Measurements from ENCODE around the gene MRTFA.
A peak's percentile ranks its signal among the peaks of the same experiment; 100 is the strongest.
"Not testable (repeated sequence)": the region's sequence is repeated elsewhere in the genome, so short reads cannot be mapped to it uniquely, and the experiment has no call there.

The MRTFA gene

GRCh38 chr22:40594924-40595323 is 41.6 kb downstream of the MRTFA start:
- H3K4me1 Mint-ChIP-seq (ENCODE audit: low read depth in 2 of 2), result peaks cover 20 to 32% of the 10 kb centered on the region in 2 donors

GRCh38 chr22:40594346-40594745 is 42.2 kb downstream of the MRTFA start:
- peaks cover 8% of the 10 kb centered on the region for H3K36me3 Mint-ChIP-seq (ENCODE audit: insufficient read depth)
- H3K9me3 Mint-ChIP-seq, result no peaks in the 10 kb centered on the region
- ATAC-seq (replicated peaks), result no peak
- peaks cover 20 to 27% of the 10 kb centered on the region in 2 donors for H3K4me1 Mint-ChIP-seq (ENCODE audit: low read depth in 2 of 2)
- H3K4me3 Mint-ChIP-seq, result no peak overlapping the region
- H3K27ac Mint-ChIP-seq, result peak overlapping the region in 1 of 2 donors; percentile 2
- no peaks in the 10 kb centered on the region for H3K27me3 Mint-ChIP-seq
- no peak for DNase-seq

More at GRCh38 chr22:40594924-40595323, 41.6 kb downstream of the MRTFA start:
- Mint-ChIP-seq H3K27ac (no peak overlapping the region), H3K27me3 (no peaks in the 10 kb centered on the region), H3K9me3 (no peaks in the 10 kb centered on the region), H3K36me3 (ENCODE audit: insufficient read depth) (peaks cover 8% of the 10 kb centered on the region), H3K4me3 (no peak overlapping the region)
- DNase-seq, result no peak
- ATAC-seq (replicated peaks), result no peak

- H3K4me3 Mint-ChIP-seq, result no peak overlapping the region
- H3K27me3 Mint-ChIP-seq, result no peaks in the 10 kb centered on the region
- H3K36me3 Mint-ChIP-seq (ENCODE audit: insufficient read depth), result peaks cover 8% of the 10 kb centered on the region
- ATAC-seq (replicated peaks), result no peak
- no peak for DNase-seq
- peaks cover 20 to 27% of the 10 kb centered on the region in 2 donors for H3K4me1 Mint-ChIP-seq (ENCODE audit: low read depth in 2 of 2)
- peak overlapping the region in 1 of 2 donors; percentile 49 for H3K27ac Mint-ChIP-seq
- H3K9me3 Mint-ChIP-seq, result no peaks in the 10 kb centered on the region
These were observed 42.9 kb downstream of the MRTFA start for GRCh38 chr22:40593460-40594273.

GRCh38 chr22:40592352-40593113 is 44.0 kb downstream of the MRTFA start:
- ATAC-seq (replicated peaks) (no peak), DNase-seq (no peak)
- H3K36me3 Mint-ChIP-seq (ENCODE audit: insufficient read depth), result peaks cover 8% of the 10 kb centered on the region
- no peaks in the 10 kb centered on the region for H3K9me3 Mint-ChIP-seq
- no peaks in the 10 kb centered on the region for H3K27me3 Mint-ChIP-seq
- H3K4me1 Mint-ChIP-seq (ENCODE audit: low read depth in 2 of 2), result peaks cover 20 to 27% of the 10 kb centered on the region in 2 donors
- H3K4me3 Mint-ChIP-seq, result no peak overlapping the region
- H3K27ac Mint-ChIP-seq, result peak overlapping the region in 1 of 2 donors; percentile 49

- Mint-ChIP-seq H3K4me1 (ENCODE audit: low read depth in 2 of 2) (peaks cover 13 to 20% of the 10 kb centered on the region in 2 donors), H3K27me3 (no peaks in the 10 kb centered on the region), H3K36me3 (ENCODE audit: insufficient read depth) (peaks cover 14% of the 10 kb centered on the region), H3K27ac (no peak overlapping the region), H3K9me3 (no peaks in the 10 kb centered on the region), H3K4me3 (no peak overlapping the region)
- DNase-seq (no peak), ATAC-seq (replicated peaks) (no peak)
These were observed 47.8 kb downstream of the MRTFA start for GRCh38 chr22:40588726-40589125.

- Mint-ChIP-seq H3K27me3 (no peaks in the 10 kb centered on the region), H3K27ac (no peak overlapping the region), H3K4me3 (no peak overlapping the region), H3K4me1 (ENCODE audit: low read depth in 2 of 2) (peaks cover 7 to 13% of the 10 kb centered on the region in 2 donors), H3K36me3 (ENCODE audit: insufficient read depth) (peaks cover 17% of the 10 kb centered on the region), H3K9me3 (no peaks in the 10 kb centered on the region)
- DNase-seq (no peak), ATAC-seq (replicated peaks) (no peak)
These were observed 49.7 kb downstream of the MRTFA start for GRCh38 chr22:40586781-40587180.

GRCh38 chr22:40585310-40585751 is 51.2 kb downstream of the MRTFA start:
- H3K36me3 Mint-ChIP-seq (ENCODE audit: insufficient read depth), result peaks cover 17% of the 10 kb centered on the region
- H3K4me3 Mint-ChIP-seq, result no peak overlapping the region
- ATAC-seq (replicated peaks) (no peak), DNase-seq (no peak)
- peaks cover 5 to 20% of the 10 kb centered on the region in 2 donors for H3K4me1 Mint-ChIP-seq (ENCODE audit: low read depth in 2 of 2)
- H3K27me3 Mint-ChIP-seq, result no peaks in the 10 kb centered on the region
- no peaks in the 10 kb centered on the region for H3K9me3 Mint-ChIP-seq
- peak overlapping the region in 1 of 2 donors; percentile 12 for H3K27ac Mint-ChIP-seq

- not testable (repeated sequence) for ATAC-seq (replicated peaks); H3K9me3 Mint-ChIP-seq; DNase-seq; H3K4me3 Mint-ChIP-seq; H3K27me3 Mint-ChIP-seq
- H3K27ac Mint-ChIP-seq, result peak overlapping the region in 1 of 2 donors; percentile 12
- H3K4me1 Mint-ChIP-seq (ENCODE audit: low read depth in 2 of 2), result peaks cover 5 to 20% of the 10 kb centered on the region in 2 donors
- H3K36me3 Mint-ChIP-seq (ENCODE audit: insufficient read depth), result peaks cover 17% of the 10 kb centered on the region
These were observed 51.8 kb downstream of the MRTFA start for GRCh38 chr22:40584766-40585165.

- no peak for DNase-seq
- Mint-ChIP-seq H3K36me3 (ENCODE audit: insufficient read depth) (peaks cover 20% of the 10 kb centered on the region), H3K27ac (peak overlapping the region in 1 of 2 donors; percentile 81), H3K9me3 (no peaks in the 10 kb centered on the region), H3K4me3 (no peak overlapping the region), H3K4me1 (ENCODE audit: low read depth in 2 of 2) (peaks cover 5 to 20% of the 10 kb centered on the region in 2 donors), H3K27me3 (no peaks in the 10 kb centered on the region)
- no peak for ATAC-seq (replicated peaks)
These were observed 53.3 kb downstream of the MRTFA start for GRCh38 chr22:40583053-40583741.

- ATAC-seq (replicated peaks) (no peak), DNase-seq (no peak)
- Mint-ChIP-seq H3K4me1 (ENCODE audit: low read depth in 2 of 2) (peaks cover 5 to 20% of the 10 kb centered on the region in 2 donors), H3K27me3 (no peaks in the 10 kb centered on the region), H3K4me3 (no peak overlapping the region), H3K27ac (no peak overlapping the region), H3K9me3 (no peaks in the 10 kb centered on the region), H3K36me3 (ENCODE audit: insufficient read depth) (peaks cover 18% of the 10 kb centered on the region)
These were observed 54.5 kb downstream of the MRTFA start for GRCh38 chr22:40582063-40582462.

- DNase-seq (no peak), ATAC-seq (replicated peaks) (no peak)
- H3K36me3 Mint-ChIP-seq (ENCODE audit: insufficient read depth), result peaks cover 11% of the 10 kb centered on the region
- no peak overlapping the region for H3K4me3 Mint-ChIP-seq
- H3K27me3 Mint-ChIP-seq, result no peaks in the 10 kb centered on the region
- peaks cover 1 to 19% of the 10 kb centered on the region in 2 donors for H3K4me1 Mint-ChIP-seq (ENCODE audit: low read depth in 2 of 2)
- H3K9me3 Mint-ChIP-seq, result no peaks in the 10 kb centered on the region
- H3K27ac Mint-ChIP-seq, result no peak overlapping the region
These were observed 55.9 kb downstream of the MRTFA start for GRCh38 chr22:40580631-40581030.

GRCh38 chr22:40578171-40578570 is 58.3 kb downstream of the MRTFA start:
- H3K36me3 Mint-ChIP-seq (ENCODE audit: insufficient read depth), result peaks cover 4% of the 10 kb centered on the region
- H3K27me3 Mint-ChIP-seq, result no peaks in the 10 kb centered on the region
- DNase-seq (no peak), ATAC-seq (replicated peaks) (no peak)
- H3K4me1 Mint-ChIP-seq (ENCODE audit: low read depth in 2 of 2), result peaks cover under 1 to 10% of the 10 kb centered on the region in 2 donors
- H3K9me3 Mint-ChIP-seq, result no peaks in the 10 kb centered on the region
- H3K4me3 Mint-ChIP-seq, result no peak overlapping the region
- peak overlapping the region in 1 of 2 donors; percentile 29 for H3K27ac Mint-ChIP-seq

GRCh38 chr22:40572976-40573375 is 63.5 kb downstream of the MRTFA start:
- Mint-ChIP-seq H3K36me3 (ENCODE audit: insufficient read depth) (peaks cover 2% of the 10 kb centered on the region), H3K4me1 (ENCODE audit: low read depth in 2 of 2) (peaks cover 2 to 10% of the 10 kb centered on the region in 2 donors), H3K4me3 (no peak overlapping the region), H3K27ac (no peak overlapping the region), H3K9me3 (no peaks in the 10 kb centered on the region), H3K27me3 (no peaks in the 10 kb centered on the region)
- no peak for DNase-seq
- no peak for ATAC-seq (replicated peaks)

Data from effector memory CD8-positive, alpha-beta T cell (primary cell).